Measurements from ENCODE around the gene CLDN18. TPM values are rescaled to one million over a fixed set of nuclear protein-coding genes. Genes with fewer than 3 reads are reported as not detected.
A peak's percentile ranks its signal among the peaks of the same experiment; 100 is the strongest.

CLDN18 gene
- total RNA-seq, 1 donor from 2014 or later, result not detected

- no peak for DNase-seq (ENCODE audit: extremely low spot score, unreplicated experiment)
- TF ChIP-seq CTCF (IDR thresholded peaks at IDR 0.05), result no peak
- peaks cover 3% of the 10 kb centered on the region for H3K36me3 Mint-ChIP-seq (ENCODE audit: unreplicated experiment)
- no peaks in the 10 kb centered on the region for H3K27me3 Mint-ChIP-seq (ENCODE audit: unreplicated experiment)
- H3K4me1 Mint-ChIP-seq (ENCODE audit: unreplicated experiment), result peaks cover 3% of the 10 kb centered on the region
- H3K9me3 Mint-ChIP-seq (ENCODE audit: unreplicated experiment), result no peaks in the 10 kb centered on the region
- H3K27ac Mint-ChIP-seq (ENCODE audit: unreplicated experiment), result no peak overlapping the region
- no peak overlapping the region for H3K4me3 Mint-ChIP-seq (ENCODE audit: unreplicated experiment)
These were observed 267 bp downstream of the CLDN18 start for GRCh38 chr3:138010273-138010590.

GRCh38 chr3:138011722-138012121 lies 1.8 kb downstream of the CLDN18 start:
- no peaks in the 10 kb centered on the region for H3K27me3 Mint-ChIP-seq (ENCODE audit: unreplicated experiment)
- H3K4me1 Mint-ChIP-seq (ENCODE audit: unreplicated experiment), result peaks cover 3% of the 10 kb centered on the region

GRCh38 chr3:138012526-138012925 lies 2.6 kb downstream of the CLDN18 start:
- H3K27ac Mint-ChIP-seq (ENCODE audit: unreplicated experiment), result no peak overlapping the region
- no peaks in the 10 kb centered on the region for H3K9me3 Mint-ChIP-seq (ENCODE audit: unreplicated experiment)
- peaks cover 3% of the 10 kb centered on the region for H3K36me3 Mint-ChIP-seq (ENCODE audit: unreplicated experiment)
- no peak for TF ChIP-seq CTCF (IDR thresholded peaks at IDR 0.05)
- no peak for DNase-seq (ENCODE audit: extremely low spot score, unreplicated experiment)
- no peaks in the 10 kb centered on the region for H3K27me3 Mint-ChIP-seq (ENCODE audit: unreplicated experiment)
- no peak overlapping the region for H3K4me3 Mint-ChIP-seq (ENCODE audit: unreplicated experiment)
- peaks cover 3% of the 10 kb centered on the region for H3K4me1 Mint-ChIP-seq (ENCODE audit: unreplicated experiment)

More at GRCh38 chr3:138011722-138012121, 1.8 kb downstream of the CLDN18 start:
- Mint-ChIP-seq H3K36me3 (ENCODE audit: unreplicated experiment) (peaks cover 3% of the 10 kb centered on the region), H3K27ac (ENCODE audit: unreplicated experiment) (no peak overlapping the region), H3K4me3 (ENCODE audit: unreplicated experiment) (no peak overlapping the region), H3K9me3 (ENCODE audit: unreplicated experiment) (no peaks in the 10 kb centered on the region)
- TF ChIP-seq CTCF (IDR thresholded peaks at IDR 0.05), result no peak
- no peak for DNase-seq (ENCODE audit: extremely low spot score, unreplicated experiment)

- TF ChIP-seq CTCF (IDR thresholded peaks at IDR 0.05), result no peak
- H3K9me3 Mint-ChIP-seq (ENCODE audit: unreplicated experiment), result no peaks in the 10 kb centered on the region
- no peak overlapping the region for H3K27ac Mint-ChIP-seq (ENCODE audit: unreplicated experiment)
- no peaks in the 10 kb centered on the region for H3K4me1 Mint-ChIP-seq (ENCODE audit: unreplicated experiment)
- H3K4me3 Mint-ChIP-seq (ENCODE audit: unreplicated experiment), result no peak overlapping the region
- no peaks in the 10 kb centered on the region for H3K27me3 Mint-ChIP-seq (ENCODE audit: unreplicated experiment)
- H3K36me3 Mint-ChIP-seq (ENCODE audit: unreplicated experiment), result peaks cover 2% of the 10 kb centered on the region
- DNase-seq (ENCODE audit: extremely low spot score, unreplicated experiment), result peak; percentile 13
These were observed 6.1 kb downstream of the CLDN18 start for GRCh38 chr3:138016065-138016464.

- Mint-ChIP-seq H3K36me3 (ENCODE audit: unreplicated experiment) (peaks cover 2% of the 10 kb centered on the region), H3K27ac (ENCODE audit: unreplicated experiment) (no peak overlapping the region), H3K4me3 (ENCODE audit: unreplicated experiment) (no peak overlapping the region), H3K9me3 (ENCODE audit: unreplicated experiment) (no peaks in the 10 kb centered on the region), H3K4me1 (ENCODE audit: unreplicated experiment) (no peaks in the 10 kb centered on the region), H3K27me3 (ENCODE audit: unreplicated experiment) (no peaks in the 10 kb centered on the region)
- no peak for DNase-seq (ENCODE audit: extremely low spot score, unreplicated experiment)
- TF ChIP-seq CTCF (IDR thresholded peaks at IDR 0.05), result no peak
These were observed 9.5 kb downstream of the CLDN18 start for GRCh38 chr3:138019281-138020069.
